ENCODE results near the gene NPTX2.

Gene NPTX2

GRCh38 chr7:98594348-98594747 lies 22.7 kb upstream of the NPTX2 start:
- Histone ChIP-seq H3K36me3 (ENCODE audit: control insufficient read depth, insufficient read depth, low read length) (no peaks in the 10 kb centered on the region), H3K4me3 (replicated peaks; ENCODE audit: low read depth, low read length) (no peak overlapping the region), H3K27me3 (replicated peaks; ENCODE audit: control insufficient read depth, insufficient read depth, low read length) (peaks cover 1% of the 10 kb centered on the region; the same call in 1 of the 2 replicates)
- no peak for DNase-seq (ENCODE audit: extremely low read depth, insufficient read length)
- no peak for TF ChIP-seq CTCF (IDR thresholded peaks at IDR 0.05; ENCODE audit: insufficient read depth, low read length, poor library complexity, severe bottlenecking)

- no peak for DNase-seq (ENCODE audit: extremely low read depth, insufficient read length)
- H3K36me3 ChIP-seq (ENCODE audit: control insufficient read depth, insufficient read depth, low read length) = no peaks in the 10 kb centered on the region
- peaks cover 1% of the 10 kb centered on the region; the same call in 1 of the 2 replicates for H3K27me3 ChIP-seq (replicated peaks; ENCODE audit: control insufficient read depth, insufficient read depth, low read length)
- TF ChIP-seq CTCF (IDR thresholded peaks at IDR 0.05; ENCODE audit: insufficient read depth, low read length, poor library complexity, severe bottlenecking) = no peak
- H3K4me3 ChIP-seq (replicated peaks; ENCODE audit: low read depth, low read length) = no peak overlapping the region
Measured at GRCh38 chr7:98594787-98595186, 22.3 kb upstream of the NPTX2 start.

GRCh38 chr7:98598846-98599615 lies 18.1 kb upstream of the NPTX2 start:
- TF ChIP-seq CTCF (IDR thresholded peaks at IDR 0.05; ENCODE audit: insufficient read depth, low read length, poor library complexity, severe bottlenecking) = no peak
- no peak overlapping the region for H3K4me3 ChIP-seq (replicated peaks; ENCODE audit: low read depth, low read length)
- no peak for DNase-seq (ENCODE audit: extremely low read depth, insufficient read length)
- H3K27me3 ChIP-seq (replicated peaks; ENCODE audit: control insufficient read depth, insufficient read depth, low read length) = peaks cover 1% of the 10 kb centered on the region; the same call in 1 of the 2 replicates
- no peaks in the 10 kb centered on the region for H3K36me3 ChIP-seq (ENCODE audit: control insufficient read depth, insufficient read depth, low read length)

- H3K4me3 ChIP-seq (replicated peaks; ENCODE audit: low read depth, low read length) = no peak overlapping the region
- no peaks in the 10 kb centered on the region for H3K36me3 ChIP-seq (ENCODE audit: control insufficient read depth, insufficient read depth, low read length)
- no peak for TF ChIP-seq CTCF (IDR thresholded peaks at IDR 0.05; ENCODE audit: insufficient read depth, low read length, poor library complexity, severe bottlenecking)
- DNase-seq (ENCODE audit: extremely low read depth, insufficient read length) = no peak
- peaks cover under 1% of the 10 kb centered on the region; the same call in 1 of the 2 replicates for H3K27me3 ChIP-seq (replicated peaks; ENCODE audit: control insufficient read depth, insufficient read depth, low read length)
Measured at GRCh38 chr7:98599886-98600285, 17.2 kb upstream of the NPTX2 start.

GRCh38 chr7:98602755-98603398 lies 14.2 kb upstream of the NPTX2 start:
- TF ChIP-seq CTCF (IDR thresholded peaks at IDR 0.05; ENCODE audit: insufficient read depth, low read length, poor library complexity, severe bottlenecking) = no peak
- no peaks in the 10 kb centered on the region for H3K27me3 ChIP-seq (replicated peaks; ENCODE audit: control insufficient read depth, insufficient read depth, low read length)

More at GRCh38 chr7:98602755-98603398, 14.2 kb upstream of the NPTX2 start:
- Histone ChIP-seq H3K4me3 (replicated peaks; ENCODE audit: low read depth, low read length) (no peak overlapping the region), H3K36me3 (ENCODE audit: control insufficient read depth, insufficient read depth, low read length) (no peaks in the 10 kb centered on the region)
- no peak for DNase-seq (ENCODE audit: extremely low read depth, insufficient read length)

Measured in GM06990 (cell line).